Adrenal gland (tissue), 12 donors: ENCODE results near the gene CCDC122. TPM values are rescaled to one million over a fixed set of nuclear protein-coding genes. Genes with fewer than 3 reads are reported as not detected.
"Not testable (repeated sequence)": the region's sequence is repeated elsewhere in the genome, so short reads cannot be mapped to it uniquely, and the experiment has no call there.

Source experiments
- DNase-seq, 7 donors: peaks; one replicate each; pipeline ENCODE4 v3.0.0-alpha.2; 2019 to 2020
- H3K27ac ChIP-seq, 5 donors: fragments of 200-600 bp; sonication (generic) in 4 of 5; 1 replicate in 3 of 5; 2 replicates in 2 of 5; pipeline versions ENCODE4 v1.5.1 to v1.8.0; 2016 to 2020; ENCODE audit warnings: mild to moderate bottlenecking in 1 of 5
- H3K27me3 ChIP-seq: fragments of 200-600 bp; 2 replicates; pipeline ENCODE4 v1.8.0; 2021
- H3K36me3 ChIP-seq, 2 donors: fragments of 200-600 bp; replicated peaks in 1 of 2; 1 replicate in 1 of 2; 2 replicates in 1 of 2; pipeline versions ENCODE4 v1.5.1 to v1.8.0; 2018 to 2022
- H3K4me1 ChIP-seq, 2 donors: fragments of 200-600 bp; replicated peaks in 1 of 2; 1 replicate in 1 of 2; 2 replicates in 1 of 2; pipeline versions ENCODE4 v1.5.1 to v1.8.0; 2018 to 2021
- H3K4me3 ChIP-seq, 4 donors: fragments of 200-600 bp; sonication (generic) in 3 of 4; one replicate each; pipeline ENCODE4 v1.5.1; 2016 to 2018
- H3K9me3 ChIP-seq, 3 donors: fragments of 200-600 bp; sonication (generic) in 1 of 3; replicated peaks in 1 of 3; 1 replicate in 2 of 3; 2 replicates in 1 of 3; pipeline versions ENCODE4 v1.5.1 to v1.8.0; 2016 to 2021
- POLR2A ChIP-seq, 2 donors: fragments of 450-650 bp; IDR thresholded peaks; one replicate each; pipeline ENCODE4 v1.6.1; 2017; ENCODE audit warnings: antibody characterized with exemption in 2 of 2, mild to moderate bottlenecking in 2 of 2, moderate library complexity in 1 of 2
- WGBS, 4 donors: extraction: QIAGEN DNeasy Blood & Tissue Kit in 2 of 4; methylation state at CpG; one replicate each; pipeline versions ENCODE4 v1.1.5 to v1.1.7; 2013 to 2017; 5-methylcytosine and 5-hydroxymethylcytosine counted together
- intact Hi-C, 2 donors: fragments of 100-400 bp; cut with DNase I; formaldehyde crosslinking; loops; one replicate each; pipeline versions ENCODE4 v1.14.1 to v1.15.0; 2022 to 2023
- polyA plus RNA-seq, 3 donors: library from polyadenylated mRNA; stranded (reverse); fragments of 200-250 nt in 2 of 3; fragments of 350-450 nt in 1 of 3; fragmentation: Illumina TruSeq in 1 of 3; extraction: RNeasy Lipid Tissue Mini Kit (QIAGEN cat#74804) in 1 of 3; gene quantifications; one replicate each; pipeline ENCODE4 v1.2.3, GENCODE V29; 2013 to 2014
- total RNA-seq, 9 donors: library from RNA; depleted of rRNA in 4 of 9; stranded (reverse); fragments of >200 nt in 4 of 9; fragments of 120-200 nt in 1 of 9; fragmentation: NEBNext Ultra II Directional in 1 of 9; extraction: Animal tissue kit (Norgen Biotek cat#: 25700) in 1 of 9; gene quantifications; one replicate each; pipeline versions ENCODE4 v1.1.0 to v1.2.4, GENCODE V29; 2013 to 2023
- TF ChIP-seq, protein P1 (sequence below), 6 experiments: fragments of 450-650 bp in 4 of 6; fragments of 200-600 bp in 2 of 6; sonication (generic) in 1 of 6; IDR thresholded peaks; 1 replicate in 5 of 6; 2 replicates in 1 of 6; pipeline versions ENCODE4 v1.5.1 to v1.8.0; 2016 to 2021; ENCODE audit warnings: antibody characterized with exemption in 6 of 6, mild to moderate bottlenecking in 2 of 6, moderate library complexity in 1 of 6
- donor health status: healthy with polysubstance abuse.
- donor health status: Bipolar disorder and iron deficiency.
- donor health status: DM: yes; HTN: yes; CAD: no.
- donor health status: DM: no; HTN: no; CAD: no.
- donor health status: DM: no; HTN: no; CAD: no.
- donor health status: DM: yes; HTN: yes; CAD: no.

The CCDC122 gene
- total and polyA plus RNA-seq, 12 donors: 0.79 to 16.8 (median 6.6) TPM

DNA sequence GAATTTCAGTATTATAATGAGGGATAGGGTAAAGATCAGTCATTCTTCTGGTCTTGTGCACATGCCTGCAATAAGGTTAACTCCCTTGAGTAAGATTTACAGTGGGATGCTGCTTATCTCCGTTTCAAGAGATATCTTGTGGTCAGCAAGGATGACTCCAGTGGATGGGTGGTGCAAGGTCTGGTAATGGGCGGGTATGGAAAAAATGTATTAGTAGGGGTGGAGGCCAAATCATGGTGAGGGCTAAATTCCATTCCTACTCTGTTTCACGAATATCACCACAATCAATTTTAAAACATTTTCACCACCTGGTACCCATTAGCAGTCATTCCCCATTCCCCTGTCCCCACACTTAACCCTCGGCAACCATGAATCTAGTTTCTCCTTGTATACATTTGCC, 40.6 kb downstream of the CCDC122 start:
- intact Hi-C loops: no loop called here
- no peak overlapping the region for H3K4me3 ChIP-seq
- no peak for TF ChIP-seq POLR2A (IDR thresholded peaks at IDR 0.05)
- H3K27ac ChIP-seq: no peak overlapping the region
- 74 to 87% (median 80%) methylated on average over 4 of the region's 4 CpGs for WGBS, 4 donors
- H3K36me3 ChIP-seq: no peaks in the 10 kb centered on the region
- no peaks in the 10 kb centered on the region for H3K9me3 ChIP-seq
- no peaks in the 10 kb centered on the region for H3K27me3 ChIP-seq
- DNase-seq: no peak
- H3K4me1 ChIP-seq: no peaks in the 10 kb centered on the region

DNA sequence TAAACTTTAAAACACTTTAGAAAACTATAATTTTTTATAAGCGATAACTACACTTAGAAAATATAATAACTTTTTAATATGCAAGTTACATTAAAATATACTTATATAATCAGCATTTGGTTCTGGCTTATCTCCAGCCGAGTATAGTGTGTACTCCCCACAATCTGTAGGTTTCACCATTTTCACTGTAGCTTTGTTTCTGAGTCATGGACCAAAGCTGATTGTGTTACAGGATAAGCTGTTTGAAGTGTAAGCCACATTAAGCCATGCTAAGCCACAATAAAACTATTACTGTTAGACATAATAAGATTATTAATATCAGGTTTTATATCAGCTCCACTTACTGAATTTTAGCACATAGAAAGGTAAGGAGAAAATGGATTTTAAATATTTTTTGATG, 43.8 kb downstream of the CCDC122 start:
- no peak for DNase-seq
- H3K4me3 ChIP-seq: no peak overlapping the region
- H3K9me3 ChIP-seq: no peaks in the 10 kb centered on the region
- H3K4me1 ChIP-seq: no peaks in the 10 kb centered on the region
- TF ChIP-seq POLR2A (IDR thresholded peaks at IDR 0.05): no peak
- no peaks in the 10 kb centered on the region for H3K27me3 ChIP-seq
- H3K36me3 ChIP-seq: no peaks in the 10 kb centered on the region
- intact Hi-C loops: no loop called here
- 87 to 94% (median 92%) methylated on average over 2 of the region's 2 CpGs for WGBS, 4 donors
- no peak overlapping the region for H3K27ac ChIP-seq

DNA sequence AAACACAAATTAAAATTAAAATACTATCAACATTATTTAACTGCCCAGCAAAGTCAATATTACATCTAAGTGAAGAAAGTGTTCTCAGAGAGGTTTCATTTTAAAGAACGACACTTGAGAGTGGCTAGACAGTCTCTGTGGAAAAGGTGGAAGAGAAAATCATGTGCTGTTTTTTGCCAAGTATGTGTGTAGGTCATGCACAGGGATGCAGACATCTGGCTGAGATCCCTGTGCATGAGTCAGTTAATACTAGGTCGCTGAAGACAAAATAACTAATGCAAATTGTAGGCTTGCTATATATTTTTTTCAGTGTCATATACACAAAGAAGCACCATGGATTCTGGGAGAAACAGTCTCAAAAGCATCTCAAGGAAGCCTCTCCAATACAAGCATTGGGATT, 48.5 kb downstream of the CCDC122 start:
- no peak for DNase-seq
- 73 to 86% (median 76%) methylated on average over 2 of the region's 2 CpGs for WGBS, 4 donors
- no peaks in the 10 kb centered on the region for H3K27me3 ChIP-seq

DNA sequence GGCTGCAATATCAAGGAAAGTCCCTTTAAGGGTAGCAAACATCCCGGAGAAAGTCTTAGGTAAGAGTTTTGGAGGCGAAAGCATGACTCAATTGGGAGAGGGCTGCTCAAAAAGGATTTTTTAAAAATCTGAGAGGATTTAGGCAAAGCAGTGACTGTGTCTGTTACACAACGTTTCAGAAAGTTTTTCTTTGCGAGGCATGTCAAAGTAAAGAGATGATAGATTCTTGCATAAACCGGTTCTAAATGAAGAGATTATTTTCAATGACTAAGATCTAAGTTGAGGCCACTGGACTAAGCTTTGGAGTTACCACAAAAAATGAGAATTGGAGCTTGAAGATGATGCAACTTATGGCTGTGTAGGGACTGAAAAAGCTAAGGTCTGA, 49.1 kb downstream of the CCDC122 start:
- no peaks in the 10 kb centered on the region for H3K36me3 ChIP-seq
- no peaks in the 10 kb centered on the region for H3K9me3 ChIP-seq
- H3K4me1 ChIP-seq: no peaks in the 10 kb centered on the region
- no peak overlapping the region for H3K4me3 ChIP-seq
- no peaks in the 10 kb centered on the region for H3K27me3 ChIP-seq
- DNase-seq: no peak
- WGBS, 4 donors: 41 to 44% (median 42%) methylated on average over 5 of the region's 5 CpGs
- no peak overlapping the region for H3K27ac ChIP-seq
- intact Hi-C loops: no loop called here
- TF ChIP-seq POLR2A (IDR thresholded peaks at IDR 0.05): no peak
- TF ChIP-seq, protein P1, sequence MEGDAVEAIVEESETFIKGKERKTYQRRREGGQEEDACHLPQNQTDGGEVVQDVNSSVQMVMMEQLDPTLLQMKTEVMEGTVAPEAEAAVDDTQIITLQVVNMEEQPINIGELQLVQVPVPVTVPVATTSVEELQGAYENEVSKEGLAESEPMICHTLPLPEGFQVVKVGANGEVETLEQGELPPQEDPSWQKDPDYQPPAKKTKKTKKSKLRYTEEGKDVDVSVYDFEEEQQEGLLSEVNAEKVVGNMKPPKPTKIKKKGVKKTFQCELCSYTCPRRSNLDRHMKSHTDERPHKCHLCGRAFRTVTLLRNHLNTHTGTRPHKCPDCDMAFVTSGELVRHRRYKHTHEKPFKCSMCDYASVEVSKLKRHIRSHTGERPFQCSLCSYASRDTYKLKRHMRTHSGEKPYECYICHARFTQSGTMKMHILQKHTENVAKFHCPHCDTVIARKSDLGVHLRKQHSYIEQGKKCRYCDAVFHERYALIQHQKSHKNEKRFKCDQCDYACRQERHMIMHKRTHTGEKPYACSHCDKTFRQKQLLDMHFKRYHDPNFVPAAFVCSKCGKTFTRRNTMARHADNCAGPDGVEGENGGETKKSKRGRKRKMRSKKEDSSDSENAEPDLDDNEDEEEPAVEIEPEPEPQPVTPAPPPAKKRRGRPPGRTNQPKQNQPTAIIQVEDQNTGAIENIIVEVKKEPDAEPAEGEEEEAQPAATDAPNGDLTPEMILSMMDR (IDR thresholded peaks at IDR 0.05): no peak

More for the DNA sequence above, 48.5 kb downstream of the CCDC122 start:
- intact Hi-C loops: no loop called here
- H3K4me3 ChIP-seq: no peak overlapping the region
- no peaks in the 10 kb centered on the region for H3K36me3 ChIP-seq
- H3K4me1 ChIP-seq: no peaks in the 10 kb centered on the region
- H3K9me3 ChIP-seq: no peaks in the 10 kb centered on the region
- H3K27ac ChIP-seq: no peak overlapping the region
- TF ChIP-seq, protein P1 (IDR thresholded peaks at IDR 0.05): no peak
- TF ChIP-seq POLR2A (IDR thresholded peaks at IDR 0.05): no peak

DNA sequence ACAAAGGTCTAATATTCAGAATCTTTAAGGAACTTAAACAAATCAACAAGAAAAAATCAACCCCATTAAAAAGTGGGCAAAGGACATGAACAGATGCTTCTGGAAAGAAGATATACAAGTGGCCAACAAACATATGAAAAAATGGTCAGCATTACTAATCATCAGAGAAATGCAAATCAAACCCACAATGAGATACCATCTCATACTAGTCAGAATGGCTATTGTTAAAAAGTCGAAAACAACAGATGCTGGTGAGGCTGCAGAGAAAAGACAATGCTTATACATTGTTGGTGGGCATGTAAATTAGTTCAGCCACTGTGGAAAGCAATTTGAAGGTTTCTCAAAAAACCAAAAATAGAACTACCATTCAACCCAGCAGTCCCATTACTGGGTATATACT, 54.9 kb downstream of the CCDC122 start:
- H3K4me3 ChIP-seq, H3K27ac ChIP-seq, intact Hi-C loops, H3K4me1 ChIP-seq, H3K9me3 ChIP-seq, DNase-seq, H3K36me3 ChIP-seq, H3K27me3 ChIP-seq: not testable (repeated sequence)
- 95 to 100% (median 97%) methylated on average over 1 of the region's 1 CpG for WGBS, 4 donors

- Histone ChIP-seq H3K4me3 (no peak overlapping the region), H3K9me3 (no peaks in the 10 kb centered on the region), H3K27me3 (no peaks in the 10 kb centered on the region), H3K36me3 (no peaks in the 10 kb centered on the region), H3K27ac (no peak overlapping the region), H3K4me1 (no peaks in the 10 kb centered on the region)
- WGBS, 4 donors: 40 to 57% (median 48%) methylated on average over 1 of the region's 1 CpG
- TF ChIP-seq, protein P1 (IDR thresholded peaks at IDR 0.05): no peak
- TF ChIP-seq POLR2A (IDR thresholded peaks at IDR 0.05): no peak
- DNase-seq: no peak
- intact Hi-C loops: no loop called here
Observed at GRCh38 chr13:43822969-43823368, 56.6 kb downstream of the CCDC122 start.
